A549 (cell line): ENCODE results near the gene PPP1R7. TPM values are rescaled to one million over a fixed set of nuclear protein-coding genes. Genes with fewer than 3 reads are reported as not detected.
A peak's percentile ranks its signal among the peaks of the same experiment; 100 is the strongest.

Experiments
- ATAC-seq, 2 experiments: fragments of 200-7000 bp in 1 of 2; fragments of >200 bp in 1 of 2; cut with Nextera tagmentation in 1 of 2; cut with Tn5 transposase in 1 of 2; 3 replicates each; pipeline versions ENCODE4 v1.8.0 to v1.9.1; 2018 to 2020; ENCODE audit warnings: mild to moderate bottlenecking in 1 of 2, moderate library complexity in 1 of 2
- CTCF ChIA-PET: fragments of 300-600 bp; sonication (Branson Sonifier 250); formaldehyde crosslinking; extraction: SDS; loops from one replicate; lab custom pipeline; 2021; ENCODE audit warnings: antibody characterized with exemption, inconsistent platforms; lab: Yijun Ruan, JAX
- POLR2A ChIA-PET: fragments of 350-600 bp; formaldehyde crosslinking; extraction: SDS; loops from one replicate; lab custom pipeline; 2021; ENCODE audit warnings: antibody characterized with exemption, inconsistent platforms; lab: Yijun Ruan, JAX
- DNase-seq, 2 experiments: peaks; one replicate each; pipeline versions ENCODE4 v3.0.0 to v3.0.0-alpha.2; 2011 to 2016; ENCODE audit warnings: low read depth in 1 of 2, low spot score in 1 of 2
- FAIRE-seq: peaks from 2 replicates; lab custom pipeline; 2011; peaks lifted over from hg19 to GRCh38; lab: Jason Lieb, UNC
- H3K27ac ChIP-seq, 2 experiments: fragments of >200 bp; sonication (Bioruptor Twin); formaldehyde crosslinking; 3 replicates each; pipeline ENCODE4 v1.5.1; 2016 to 2017
- H3K4me1 ChIP-seq: fragments of >200 bp; sonication (Bioruptor Twin); formaldehyde crosslinking; 3 replicates; pipeline ENCODE4 v1.6.1; 2016
- H3K4me2 ChIP-seq: fragments of >200 bp; sonication (Bioruptor Twin); formaldehyde crosslinking; 3 replicates; pipeline ENCODE4 v1.6.1; 2016
- H3K4me3 ChIP-seq: fragments of >200 bp; sonication (Bioruptor Twin); formaldehyde crosslinking; 3 replicates; pipeline ENCODE4 v1.5.1; 2016
- H3K9me3 ChIP-seq: fragments of >200 bp; sonication (Bioruptor Twin); formaldehyde crosslinking; 3 replicates; pipeline ENCODE4 v1.6.1; 2016
- CBX2 ChIP-seq: fragments of 200-600 bp; sonication (generic); IDR thresholded peaks from 2 replicates; pipeline ENCODE4 v1.6.1; 2016; ENCODE audit warnings: low read depth, mild to moderate bottlenecking, borderline replicate concordance
- CHD2 ChIP-seq: fragments of 150-350 bp; IDR thresholded peaks from 2 replicates; pipeline ENCODE4 v1.6.1; 2014; ENCODE audit warnings: low read length; ENCODE audit not compliant: partially characterized antibody
- EHMT2 ChIP-seq: fragments of 200-600 bp; sonication (generic); IDR thresholded peaks from 2 replicates; pipeline ENCODE4 v1.6.1; 2016; ENCODE audit warnings: antibody characterized with exemption, low read depth, mild to moderate bottlenecking, moderate library complexity
- EP300 ChIP-seq, 2 experiments: fragments of >200 bp; sonication (Bioruptor Twin); formaldehyde crosslinking; IDR thresholded peaks; 2 replicates in 1 of 2; 3 replicates in 1 of 2; pipeline ENCODE4 v1.6.1; 2016 to 2017
- FOSL2 ChIP-seq, 2 experiments: fragments of 450-650 bp in 1 of 2; fragments of >200 bp in 1 of 2; sonication (Bioruptor Twin) in 1 of 2; formaldehyde crosslinking; IDR thresholded peaks; 2 replicates each; pipeline versions ENCODE4 v1.5.0 to v1.6.1; 2016 to 2020; ENCODE audit warnings: mild to moderate bottlenecking in 1 of 2, moderate library complexity in 1 of 2
- FOXS1 ChIP-seq: fragments of 250-450 bp; sonication (Bioruptor Pico); IDR thresholded peaks from 2 replicates; pipeline ENCODE4 v1.5.0; 2020; ENCODE audit warnings: mild to moderate bottlenecking, moderate library complexity
- HOXA7 ChIP-seq: fragments of 250-450 bp; sonication (Bioruptor Pico); IDR thresholded peaks from 2 replicates; pipeline ENCODE4 v1.5.0; 2020; ENCODE audit warnings: mild to moderate bottlenecking, moderate library complexity
- HOXB13 ChIP-seq: fragments of 250-450 bp; sonication (Bioruptor Pico); IDR thresholded peaks from 2 replicates; pipeline ENCODE4 v1.5.0; 2020; ENCODE audit warnings: low read depth, mild to moderate bottlenecking, moderate library complexity
- HOXB5 ChIP-seq: fragments of 250-450 bp; sonication (Bioruptor Pico); IDR thresholded peaks from 2 replicates; pipeline ENCODE4 v1.5.0; 2020; ENCODE audit warnings: mild to moderate bottlenecking, moderate library complexity
- JUNB ChIP-seq: fragments of >200 bp; sonication (Bioruptor Twin); formaldehyde crosslinking; IDR thresholded peaks from 2 replicates; pipeline ENCODE4 v1.6.1; 2016
- NPAS2 ChIP-seq: fragments of 250-450 bp; sonication (Bioruptor Pico); IDR thresholded peaks from 2 replicates; pipeline ENCODE4 v1.8.0; 2022; ENCODE audit warnings: mild to moderate bottlenecking, moderate library complexity, borderline replicate concordance
- NR3C1 ChIP-seq: fragments of >200 bp; sonication (Bioruptor Twin); formaldehyde crosslinking; IDR thresholded peaks from 3 replicates; pipeline ENCODE4 v1.6.1; 2017
- POLR2AphosphoS2 ChIP-seq: conservative IDR thresholded peaks from 2 replicates; pipeline ENCODE4 v1.6.1; 2012; ENCODE audit warnings: low read length, improper control_type of control experiment, inconsistent platforms
- RARB ChIP-seq: fragments of 250-450 bp; sonication (Bioruptor Pico); IDR thresholded peaks from 2 replicates; pipeline ENCODE4 v1.8.0; 2021; ENCODE audit warnings: mild to moderate bottlenecking, moderate library complexity
- RCOR1 ChIP-seq: fragments of 150-350 bp; IDR thresholded peaks from 2 replicates; pipeline ENCODE4 v1.6.1; 2014; ENCODE audit warnings: antibody characterized with exemption, low read length, low read depth
- RFX5 ChIP-seq: fragments of 450-650 bp; IDR thresholded peaks from 2 replicates; pipeline ENCODE4 v1.7.1; 2014; ENCODE audit warnings: antibody characterized with exemption, mild to moderate bottlenecking, moderate library complexity
- RNF2 ChIP-seq: fragments of 200-600 bp; sonication (generic); IDR thresholded peaks from 2 replicates; pipeline ENCODE4 v1.6.1; 2016; ENCODE audit warnings: low read depth, mild to moderate bottlenecking, antibody characterized with exemption, moderate library complexity, borderline replicate concordance
- SMC3 ChIP-seq: fragments of >200 bp; sonication (Bioruptor Twin); formaldehyde crosslinking; IDR thresholded peaks from 3 replicates; pipeline ENCODE4 v1.6.1; 2018; ENCODE audit warnings: inconsistent platforms
- SREBF2 ChIP-seq: fragments of 450-650 bp; IDR thresholded peaks from 2 replicates; pipeline ENCODE4 v1.6.1; 2014; ENCODE audit warnings: mild to moderate bottlenecking, moderate library complexity
- ZC3H11A ChIP-seq: fragments of 450-650 bp; IDR thresholded peaks from 2 replicates; pipeline ENCODE4 v1.6.1; 2014; ENCODE audit warnings: antibody characterized with exemption, mild to moderate bottlenecking
- ZSCAN20 ChIP-seq: fragments of 250-450 bp; sonication (Bioruptor Pico); IDR thresholded peaks from 2 replicates; pipeline ENCODE4 v1.8.0; 2022; ENCODE audit warnings: mild to moderate bottlenecking, moderate library complexity
- WGBS: methylation state at CpG from one replicate; pipeline ENCODE4 v1.1.6; 2017; ENCODE audit errors: missing lambda C conversion rate; 5-methylcytosine and 5-hydroxymethylcytosine counted together
- polyA plus RNA-seq, 4 experiments: library from polyadenylated mRNA; depleted of rRNA in 3 of 4; stranded (reverse); fragments of >200 nt; fragmentation: RNase III in 1 of 4; extraction: RNeasy Plus Mini Kit Qiagen cat#74134 plus additional on column Dnase treatment in 1 of 4; gene quantifications; 2 replicates in 3 of 4; 3 replicates in 1 of 4; pipeline ENCODE4 v1.2.3, GENCODE V29; 2011 to 2017
- TF ChIP-seq, protein P1 (sequence below): fragments of >200 bp; sonication (Bioruptor Twin); formaldehyde crosslinking; IDR thresholded peaks from 2 replicates; pipeline ENCODE4 v1.6.1; 2016
- TF ChIP-seq, protein P2 (sequence below): fragments of 200-600 bp; sonication (generic); IDR thresholded peaks from 2 replicates; pipeline ENCODE4 v1.6.1; 2016; ENCODE audit warnings: antibody characterized with exemption, mild to moderate bottlenecking, moderate library complexity

Gene PPP1R7
- polyA plus RNA-seq, 2 of the 4 experiments (the other 2 are of a cell fraction): 76.4 to 124 TPM

GRCh38 chr2:241179899-241180298 lies 29.6 kb downstream of the PPP1R7 start:
- H3K9me3 ChIP-seq: no peaks in the 10 kb centered on the region
- ChIA-PET POLR2A (no interaction called here), CTCF (interaction anchor here (0.6 to 0.9 kb wide), 2 partner anchors 33 to 1740 kb away, joined by 3 read pairs; no protein-coding TSS in a partner anchor)
- no peak overlapping the region for H3K27ac ChIP-seq
- no peak overlapping the region for H3K4me3 ChIP-seq
- H3K4me1 ChIP-seq: no peaks in the 10 kb centered on the region
- no peak for DNase-seq
- no peak for TF ChIP-seq SMC3
- no peak for TF ChIP-seq EHMT2
- no peak for TF ChIP-seq ZC3H11A
- no peak for TF ChIP-seq POLR2AphosphoS2
- no peak for TF ChIP-seq JUNB
- no peak for TF ChIP-seq CBX2
- no peak for TF ChIP-seq RFX5
- ATAC-seq: no peak
- WGBS: 89% methylated on average over 4 of the region's 4 CpGs
- FAIRE-seq: no peak
- H3K4me2 ChIP-seq: no peak overlapping the region

DNA sequence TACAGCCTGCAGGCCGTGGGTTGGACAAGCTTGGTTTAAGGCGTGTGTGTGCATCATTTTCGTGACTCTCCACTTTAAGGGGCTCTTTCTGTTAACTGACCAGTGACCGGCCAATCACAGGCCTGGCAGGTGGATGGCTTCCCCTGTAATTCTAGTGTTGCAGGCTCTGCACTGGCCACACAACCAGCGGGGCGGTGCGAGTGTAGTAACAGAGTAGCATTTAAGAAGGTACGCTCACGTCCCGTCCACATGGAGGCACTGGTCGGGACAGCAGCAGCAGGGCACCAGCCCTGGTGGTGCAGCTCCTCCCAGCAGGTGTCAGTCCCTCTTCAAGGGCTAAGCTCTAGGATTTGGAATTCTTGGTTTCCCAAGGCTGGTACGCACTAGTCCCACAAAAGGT lies 30.2 kb downstream of the PPP1R7 start:
- FAIRE-seq: no peak
- H3K9me3 ChIP-seq: no peaks in the 10 kb centered on the region
- peak in 1 of 2 experiments; percentile 34 for DNase-seq
- peak; percentile 21 to 75; a peak in 4 of 6 replicates for ATAC-seq
- no peak overlapping the region for H3K27ac ChIP-seq
- TF ChIP-seq EP300 (IDR thresholded peaks at IDR 0.05) (no peak), RCOR1 (no peak), CBX2 (no peak), FOSL2 (IDR thresholded peaks at IDR 0.05) (no peak), FOSL2 (CRISPR knock-in tag; IDR thresholded peaks at IDR 0.05) (no peak), RARB (CRISPR knock-in tag) (no peak), NPAS2 (no peak)
- TF ChIP-seq, protein P1, sequence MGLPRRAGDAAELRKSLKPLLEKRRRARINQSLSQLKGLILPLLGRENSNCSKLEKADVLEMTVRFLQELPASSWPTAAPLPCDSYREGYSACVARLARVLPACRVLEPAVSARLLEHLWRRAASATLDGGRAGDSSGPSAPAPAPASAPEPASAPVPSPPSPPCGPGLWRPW: no peak
- TF ChIP-seq, protein P2, sequence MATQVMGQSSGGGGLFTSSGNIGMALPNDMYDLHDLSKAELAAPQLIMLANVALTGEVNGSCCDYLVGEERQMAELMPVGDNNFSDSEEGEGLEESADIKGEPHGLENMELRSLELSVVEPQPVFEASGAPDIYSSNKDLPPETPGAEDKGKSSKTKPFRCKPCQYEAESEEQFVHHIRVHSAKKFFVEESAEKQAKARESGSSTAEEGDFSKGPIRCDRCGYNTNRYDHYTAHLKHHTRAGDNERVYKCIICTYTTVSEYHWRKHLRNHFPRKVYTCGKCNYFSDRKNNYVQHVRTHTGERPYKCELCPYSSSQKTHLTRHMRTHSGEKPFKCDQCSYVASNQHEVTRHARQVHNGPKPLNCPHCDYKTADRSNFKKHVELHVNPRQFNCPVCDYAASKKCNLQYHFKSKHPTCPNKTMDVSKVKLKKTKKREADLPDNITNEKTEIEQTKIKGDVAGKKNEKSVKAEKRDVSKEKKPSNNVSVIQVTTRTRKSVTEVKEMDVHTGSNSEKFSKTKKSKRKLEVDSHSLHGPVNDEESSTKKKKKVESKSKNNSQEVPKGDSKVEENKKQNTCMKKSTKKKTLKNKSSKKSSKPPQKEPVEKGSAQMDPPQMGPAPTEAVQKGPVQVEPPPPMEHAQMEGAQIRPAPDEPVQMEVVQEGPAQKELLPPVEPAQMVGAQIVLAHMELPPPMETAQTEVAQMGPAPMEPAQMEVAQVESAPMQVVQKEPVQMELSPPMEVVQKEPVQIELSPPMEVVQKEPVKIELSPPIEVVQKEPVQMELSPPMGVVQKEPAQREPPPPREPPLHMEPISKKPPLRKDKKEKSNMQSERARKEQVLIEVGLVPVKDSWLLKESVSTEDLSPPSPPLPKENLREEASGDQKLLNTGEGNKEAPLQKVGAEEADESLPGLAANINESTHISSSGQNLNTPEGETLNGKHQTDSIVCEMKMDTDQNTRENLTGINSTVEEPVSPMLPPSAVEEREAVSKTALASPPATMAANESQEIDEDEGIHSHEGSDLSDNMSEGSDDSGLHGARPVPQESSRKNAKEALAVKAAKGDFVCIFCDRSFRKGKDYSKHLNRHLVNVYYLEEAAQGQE: no peak
- CTCF ChIA-PET: interaction anchor here (0.8 to 0.9 kb wide), 2 partner anchors 41 to 1740 kb away, joined by 3 read pairs; no protein-coding TSS in a partner anchor
- H3K4me3 ChIP-seq: no peak overlapping the region
- WGBS: 89% methylated on average over 12 of the region's 12 CpGs
- POLR2A ChIA-PET: no interaction called here
- H3K4me1 ChIP-seq: no peaks in the 10 kb centered on the region
- H3K4me2 ChIP-seq: no peak overlapping the region

GRCh38 chr2:241182126-241182525 lies 31.9 kb downstream of the PPP1R7 start:
- 90% methylated on average over 3 of the region's 3 CpGs for WGBS
- no peak for ATAC-seq
- no peak for FAIRE-seq

More at GRCh38 chr2:241182126-241182525, 31.9 kb downstream of the PPP1R7 start:
- Histone ChIP-seq H3K4me2 (no peak overlapping the region), H3K4me3 (no peak overlapping the region), H3K9me3 (no peaks in the 10 kb centered on the region), H3K27ac (no peak overlapping the region), H3K4me1 (no peaks in the 10 kb centered on the region)
- no peak for DNase-seq
- POLR2A ChIA-PET: no interaction called here
- CTCF ChIA-PET: no interaction called here
- no peak for TF ChIP-seq ZSCAN20 (CRISPR knock-in tag)
- no peak for TF ChIP-seq HOXB13 (CRISPR knock-in tag)
- no peak for TF ChIP-seq RNF2
- no peak for TF ChIP-seq HOXB5 (CRISPR knock-in tag)
- no peak for TF ChIP-seq CHD2
- TF ChIP-seq NR3C1: no peak
- TF ChIP-seq HOXA7: no peak
- no peak for TF ChIP-seq FOXS1 (CRISPR knock-in tag)
- TF ChIP-seq FOSL2 (IDR thresholded peaks at IDR 0.05): no peak
- no peak for TF ChIP-seq FOSL2 (CRISPR knock-in tag; IDR thresholded peaks at IDR 0.05)
- no peak for TF ChIP-seq SREBF2
